ENCODE measurements around the gene ALKAL2. TPM values are rescaled to one million over a fixed set of nuclear protein-coding genes. Genes with fewer than 3 reads are reported as not detected.

The ALKAL2 gene
- total and polyA plus RNA-seq, 10 of the 15 experiments (the other 5 are each of a cell fraction or from before 2014, with no cell fraction given): 0.11 to 0.29 (median 0.11) TPM; not detected in 7

- FAIRE-seq (no peak), ATAC-seq (no peak), DNase-seq (ENCODE audit: low read depth, low spot score) (no peak)
- Histone ChIP-seq H3K9ac (ENCODE audit: control insufficient read depth, insufficient read depth, low read length) (no peak overlapping the region), H3K79me2 (ENCODE audit: control insufficient read depth, insufficient read depth, low read length) (no peaks in the 10 kb centered on the region), H4K20me1 (ENCODE audit: control insufficient read depth, insufficient read depth) (no peaks in the 10 kb centered on the region), H3K9me3 (replicated peaks; ENCODE audit: control insufficient read depth, insufficient read depth, low read length) (no peaks in the 10 kb centered on the region), H3K4me1 (ENCODE audit: control insufficient read depth, insufficient read depth, low read length) (no peaks in the 10 kb centered on the region), H3K36me3 (ENCODE audit: control insufficient read depth in 2 of 2, insufficient read depth in 2 of 2, low read length in 1 of 2) (no peaks in the 10 kb centered on the region), H3K27me3 (replicated peaks in 1 of 2; ENCODE audit: control insufficient read depth in 2 of 2, insufficient read depth in 2 of 2, low read length in 1 of 2) (no peaks in the 10 kb centered on the region), H3K4me2 (ENCODE audit: control insufficient read depth, insufficient read depth) (no peak overlapping the region), H3K4me3 (no peak overlapping the region), H2AFZ (ENCODE audit: control insufficient read depth, low read depth, low read length) (no peak overlapping the region), H3K27ac (ENCODE audit: control insufficient read depth, insufficient read depth) (no peak overlapping the region)
- 90% methylated on average over 6 of the region's 6 CpGs for WGBS (ENCODE audit: insufficient coverage, insufficient replicate concordance, low lambda C conversion rate, missing lambda C conversion rate)
- BruUV-seq (replicated peaks): no TSS peak
- CTCF ChIA-PET: interaction anchor here (1.0 to 3.0 kb wide), 2 partner anchors 9 to 20 kb away, joined by 3 to 14 read pairs; no protein-coding TSS in a partner anchor
- RAD21 ChIA-PET (ENCODE audit: unreplicated experiment): interaction anchor here (1.0 kb wide), 1 partner anchor 9 kb away, joined by 3 read pairs; no protein-coding TSS in a partner anchor
- SMC1A ChIA-PET (ENCODE audit: uncharacterized antibody, unreplicated experiment): interaction anchor here (1.2 kb wide), 1 partner anchor 10 kb away, joined by 4 read pairs; no protein-coding TSS in a partner anchor
- in situ Hi-C loops (cut with MboI): no loop called here
- no peak for TF ChIP-seq SMAD1 (IDR thresholded peaks at IDR 0.05; ENCODE audit: low read depth, partially characterized antibody)
- intact Hi-C loops (cut with micrococcal nuclease; ENCODE audit: unreplicated experiment): no loop called here
- POLR2A ChIA-PET: no interaction called here
These were observed 50.0 kb downstream of the ALKAL2 start for GRCh38 chr2:237878-238277.

- H2AFZ ChIP-seq (ENCODE audit: control insufficient read depth, low read depth, low read length): no peak overlapping the region
These were observed 50.8 kb downstream of the ALKAL2 start for GRCh38 chr2:236993-237539.

More at GRCh38 chr2:236993-237539, 50.8 kb downstream of the ALKAL2 start:
- Histone ChIP-seq H3K27me3 (replicated peaks in 1 of 2; ENCODE audit: control insufficient read depth in 2 of 2, insufficient read depth in 2 of 2, low read length in 1 of 2) (no peaks in the 10 kb centered on the region), H3K9me3 (replicated peaks; ENCODE audit: control insufficient read depth, insufficient read depth, low read length) (no peaks in the 10 kb centered on the region), H3K4me2 (ENCODE audit: control insufficient read depth, insufficient read depth) (no peak overlapping the region), H4K20me1 (ENCODE audit: control insufficient read depth, insufficient read depth) (no peaks in the 10 kb centered on the region), H3K79me2 (ENCODE audit: control insufficient read depth, insufficient read depth, low read length) (no peaks in the 10 kb centered on the region), H3K36me3 (ENCODE audit: control insufficient read depth in 2 of 2, insufficient read depth in 2 of 2, low read length in 1 of 2) (no peaks in the 10 kb centered on the region), H3K4me1 (ENCODE audit: control insufficient read depth, insufficient read depth, low read length) (no peaks in the 10 kb centered on the region), H3K9ac (ENCODE audit: control insufficient read depth, insufficient read depth, low read length) (no peak overlapping the region), H3K4me3 (no peak overlapping the region), H3K27ac (ENCODE audit: control insufficient read depth, insufficient read depth) (no peak overlapping the region)
- FAIRE-seq (no peak), ATAC-seq (no peak), DNase-seq (ENCODE audit: low read depth, low spot score) (no peak)
- CTCF ChIA-PET: interaction anchor here (1.0 to 3.0 kb wide), 4 partner anchors 8 to 19 kb away, joined by 3 to 14 read pairs (median 6); no protein-coding TSS in a partner anchor
- in situ Hi-C loops (cut with MboI): no loop called here
- TF ChIP-seq RCOR1 (conservative IDR thresholded peaks at IDR 0.05; ENCODE audit: low read depth, low read length) (no peak), ZSCAN29 (IDR thresholded peaks at IDR 0.05) (no peak), USF2 (IDR thresholded peaks at IDR 0.05; ENCODE audit: borderline replicate concordance, low read depth, low read length) (no peak), E2F4 (IDR thresholded peaks at IDR 0.05; ENCODE audit: low read depth, low read length) (no peak), HDGF (IDR thresholded peaks at IDR 0.05) (no peak), SMC3 (IDR thresholded peaks at IDR 0.05; ENCODE audit: borderline replicate concordance, low read length) (no peak), TCF7 (IDR thresholded peaks at IDR 0.05; ENCODE audit: borderline replicate concordance) (no peak), MTA3 (IDR thresholded peaks at IDR 0.05; ENCODE audit: borderline replicate concordance, low read length) (no peak), YBX1 (IDR thresholded peaks at IDR 0.05) (no peak), IKZF2 (IDR thresholded peaks at IDR 0.05) (no peak), CREM (IDR thresholded peaks at IDR 0.05; ENCODE audit: low read depth) (no peak), RFX5 (IDR thresholded peaks at IDR 0.05; ENCODE audit: low read depth, low read length) (no peak)
- POLR2A ChIA-PET: no interaction called here
- intact Hi-C loops (cut with micrococcal nuclease; ENCODE audit: unreplicated experiment): no loop called here
- BruUV-seq (replicated peaks): no TSS peak
- SMC1A ChIA-PET (ENCODE audit: uncharacterized antibody, unreplicated experiment): interaction anchor here (1.1 kb wide), 1 partner anchor 10 kb away, joined by 5 read pairs; no protein-coding TSS in a partner anchor
- RAD21 ChIA-PET (ENCODE audit: unreplicated experiment): no interaction called here
- 87% methylated on average over 6 of the region's 6 CpGs for WGBS (ENCODE audit: insufficient coverage, insufficient replicate concordance, low lambda C conversion rate, missing lambda C conversion rate)

Data from GM12878 (cell line).